ENCODE results near the gene IRGQ. TPM values are rescaled to one million over a fixed set of nuclear protein-coding genes. Genes with fewer than 3 reads are reported as not detected.

The IRGQ gene
- total RNA-seq, 1 experiment from 2014 or later, result 38.1 TPM

DNA sequence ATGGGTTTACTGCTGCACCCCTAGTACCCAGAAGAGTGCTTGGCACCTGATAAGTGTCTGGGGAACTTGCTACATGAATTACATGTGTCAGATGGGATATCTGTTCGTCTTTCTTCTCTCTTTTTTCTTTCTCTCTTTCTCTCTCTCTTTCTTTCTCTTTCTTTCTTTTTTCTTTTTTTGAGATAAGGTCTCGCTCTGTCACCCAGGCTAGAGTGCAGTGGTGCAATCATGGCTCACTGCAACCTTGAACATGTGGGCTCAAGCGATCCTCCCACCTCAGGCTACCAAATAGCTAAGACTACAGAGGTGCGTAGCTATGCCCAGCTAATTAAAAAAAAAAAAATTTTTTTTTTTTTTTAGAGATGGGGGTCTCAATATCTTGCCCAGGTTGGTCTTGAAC, 37.6 kb upstream of the IRGQ start:
- Mint-ChIP-seq H3K4me3 (no peak overlapping the region), H3K27ac (no peak overlapping the region), H3K36me3 (no peaks in the 10 kb centered on the region), H3K27me3 (ENCODE audit: low read depth) (peaks cover 63% of the 10 kb centered on the region), H3K4me1 (peaks cover 14% of the 10 kb centered on the region), H3K9me3 (no peaks in the 10 kb centered on the region)
- no peak for TF ChIP-seq ZNF423 (CRISPR knock-in tag; IDR thresholded peaks at IDR 0.05)
- TF ChIP-seq NFYB (CRISPR knock-in tag; conservative IDR thresholded peaks at IDR 0.05; ENCODE audit: low read depth), result no peak
- TF ChIP-seq, protein P1, sequence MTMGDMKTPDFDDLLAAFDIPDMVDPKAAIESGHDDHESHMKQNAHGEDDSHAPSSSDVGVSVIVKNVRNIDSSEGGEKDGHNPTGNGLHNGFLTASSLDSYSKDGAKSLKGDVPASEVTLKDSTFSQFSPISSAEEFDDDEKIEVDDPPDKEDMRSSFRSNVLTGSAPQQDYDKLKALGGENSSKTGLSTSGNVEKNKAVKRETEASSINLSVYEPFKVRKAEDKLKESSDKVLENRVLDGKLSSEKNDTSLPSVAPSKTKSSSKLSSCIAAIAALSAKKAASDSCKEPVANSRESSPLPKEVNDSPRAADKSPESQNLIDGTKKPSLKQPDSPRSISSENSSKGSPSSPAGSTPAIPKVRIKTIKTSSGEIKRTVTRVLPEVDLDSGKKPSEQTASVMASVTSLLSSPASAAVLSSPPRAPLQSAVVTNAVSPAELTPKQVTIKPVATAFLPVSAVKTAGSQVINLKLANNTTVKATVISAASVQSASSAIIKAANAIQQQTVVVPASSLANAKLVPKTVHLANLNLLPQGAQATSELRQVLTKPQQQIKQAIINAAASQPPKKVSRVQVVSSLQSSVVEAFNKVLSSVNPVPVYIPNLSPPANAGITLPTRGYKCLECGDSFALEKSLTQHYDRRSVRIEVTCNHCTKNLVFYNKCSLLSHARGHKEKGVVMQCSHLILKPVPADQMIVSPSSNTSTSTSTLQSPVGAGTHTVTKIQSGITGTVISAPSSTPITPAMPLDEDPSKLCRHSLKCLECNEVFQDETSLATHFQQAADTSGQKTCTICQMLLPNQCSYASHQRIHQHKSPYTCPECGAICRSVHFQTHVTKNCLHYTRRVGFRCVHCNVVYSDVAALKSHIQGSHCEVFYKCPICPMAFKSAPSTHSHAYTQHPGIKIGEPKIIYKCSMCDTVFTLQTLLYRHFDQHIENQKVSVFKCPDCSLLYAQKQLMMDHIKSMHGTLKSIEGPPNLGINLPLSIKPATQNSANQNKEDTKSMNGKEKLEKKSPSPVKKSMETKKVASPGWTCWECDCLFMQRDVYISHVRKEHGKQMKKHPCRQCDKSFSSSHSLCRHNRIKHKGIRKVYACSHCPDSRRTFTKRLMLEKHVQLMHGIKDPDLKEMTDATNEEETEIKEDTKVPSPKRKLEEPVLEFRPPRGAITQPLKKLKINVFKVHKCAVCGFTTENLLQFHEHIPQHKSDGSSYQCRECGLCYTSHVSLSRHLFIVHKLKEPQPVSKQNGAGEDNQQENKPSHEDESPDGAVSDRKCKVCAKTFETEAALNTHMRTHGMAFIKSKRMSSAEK (CRISPR knock-in tag; IDR thresholded peaks at IDR 0.05; ENCODE audit: borderline replicate concordance), result no peak
- TF ChIP-seq, protein P2, sequence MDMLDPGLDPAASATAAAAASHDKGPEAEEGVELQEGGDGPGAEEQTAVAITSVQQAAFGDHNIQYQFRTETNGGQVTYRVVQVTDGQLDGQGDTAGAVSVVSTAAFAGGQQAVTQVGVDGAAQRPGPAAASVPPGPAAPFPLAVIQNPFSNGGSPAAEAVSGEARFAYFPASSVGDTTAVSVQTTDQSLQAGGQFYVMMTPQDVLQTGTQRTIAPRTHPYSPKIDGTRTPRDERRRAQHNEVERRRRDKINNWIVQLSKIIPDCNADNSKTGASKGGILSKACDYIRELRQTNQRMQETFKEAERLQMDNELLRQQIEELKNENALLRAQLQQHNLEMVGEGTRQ (CRISPR knock-in tag; IDR thresholded peaks at IDR 0.05), result no peak
- TF ChIP-seq, protein P3, sequence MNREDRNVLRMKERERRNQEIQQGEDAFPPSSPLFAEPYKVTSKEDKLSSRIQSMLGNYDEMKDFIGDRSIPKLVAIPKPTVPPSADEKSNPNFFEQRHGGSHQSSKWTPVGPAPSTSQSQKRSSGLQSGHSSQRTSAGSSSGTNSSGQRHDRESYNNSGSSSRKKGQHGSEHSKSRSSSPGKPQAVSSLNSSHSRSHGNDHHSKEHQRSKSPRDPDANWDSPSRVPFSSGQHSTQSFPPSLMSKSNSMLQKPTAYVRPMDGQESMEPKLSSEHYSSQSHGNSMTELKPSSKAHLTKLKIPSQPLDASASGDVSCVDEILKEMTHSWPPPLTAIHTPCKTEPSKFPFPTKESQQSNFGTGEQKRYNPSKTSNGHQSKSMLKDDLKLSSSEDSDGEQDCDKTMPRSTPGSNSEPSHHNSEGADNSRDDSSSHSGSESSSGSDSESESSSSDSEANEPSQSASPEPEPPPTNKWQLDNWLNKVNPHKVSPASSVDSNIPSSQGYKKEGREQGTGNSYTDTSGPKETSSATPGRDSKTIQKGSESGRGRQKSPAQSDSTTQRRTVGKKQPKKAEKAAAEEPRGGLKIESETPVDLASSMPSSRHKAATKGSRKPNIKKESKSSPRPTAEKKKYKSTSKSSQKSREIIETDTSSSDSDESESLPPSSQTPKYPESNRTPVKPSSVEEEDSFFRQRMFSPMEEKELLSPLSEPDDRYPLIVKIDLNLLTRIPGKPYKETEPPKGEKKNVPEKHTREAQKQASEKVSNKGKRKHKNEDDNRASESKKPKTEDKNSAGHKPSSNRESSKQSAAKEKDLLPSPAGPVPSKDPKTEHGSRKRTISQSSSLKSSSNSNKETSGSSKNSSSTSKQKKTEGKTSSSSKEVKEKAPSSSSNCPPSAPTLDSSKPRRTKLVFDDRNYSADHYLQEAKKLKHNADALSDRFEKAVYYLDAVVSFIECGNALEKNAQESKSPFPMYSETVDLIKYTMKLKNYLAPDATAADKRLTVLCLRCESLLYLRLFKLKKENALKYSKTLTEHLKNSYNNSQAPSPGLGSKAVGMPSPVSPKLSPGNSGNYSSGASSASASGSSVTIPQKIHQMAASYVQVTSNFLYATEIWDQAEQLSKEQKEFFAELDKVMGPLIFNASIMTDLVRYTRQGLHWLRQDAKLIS (CRISPR knock-in tag; IDR thresholded peaks at IDR 0.05; ENCODE audit: borderline replicate concordance), result no peak
- no peak for TF ChIP-seq FOXK1 (CRISPR knock-in tag; IDR thresholded peaks at IDR 0.05)
- no peak for TF ChIP-seq IRF2 (CRISPR knock-in tag; IDR thresholded peaks at IDR 0.05; ENCODE audit: borderline replicate concordance, low read depth)
- TF ChIP-seq, protein P4, sequence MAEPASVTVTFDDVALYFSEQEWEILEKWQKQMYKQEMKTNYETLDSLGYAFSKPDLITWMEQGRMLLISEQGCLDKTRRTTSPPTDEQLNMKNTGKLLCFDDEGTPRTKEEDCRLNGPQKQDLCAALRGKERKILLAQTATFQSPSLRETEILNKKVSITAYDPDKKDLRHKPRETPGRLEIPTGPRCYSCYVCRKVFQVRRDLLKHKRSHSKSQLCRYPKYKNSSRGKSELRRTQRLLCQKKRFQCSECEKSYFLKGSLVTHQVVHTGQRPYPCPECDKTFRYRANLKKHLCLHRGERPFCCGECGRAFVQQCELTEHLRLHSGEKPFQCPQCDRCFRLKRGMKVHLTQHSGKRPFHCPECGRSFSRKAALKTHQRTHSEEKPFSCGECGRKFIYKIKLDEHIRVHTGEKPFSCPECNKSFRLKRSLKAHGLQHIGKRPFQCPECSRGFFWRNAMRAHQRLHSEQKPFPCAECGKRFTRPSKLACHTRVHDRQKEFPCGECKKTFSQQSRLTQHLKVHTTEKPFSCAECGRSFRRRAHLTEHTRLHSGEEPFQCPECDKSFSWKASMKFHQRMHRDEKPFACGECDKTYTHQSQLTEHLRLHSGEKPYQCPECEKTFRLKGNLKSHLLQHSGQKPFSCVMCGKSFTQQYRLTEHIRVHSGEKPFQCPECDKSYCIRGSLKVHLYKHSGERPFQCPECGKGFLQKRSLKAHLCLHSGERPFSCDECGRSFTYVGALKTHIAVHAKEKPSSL (CRISPR knock-in tag; conservative IDR thresholded peaks at IDR 0.05), result no peak
- no peak for TF ChIP-seq SMAD3 (CRISPR knock-in tag; IDR thresholded peaks at IDR 0.05; ENCODE audit: borderline replicate concordance)
- TF ChIP-seq, protein P5, sequence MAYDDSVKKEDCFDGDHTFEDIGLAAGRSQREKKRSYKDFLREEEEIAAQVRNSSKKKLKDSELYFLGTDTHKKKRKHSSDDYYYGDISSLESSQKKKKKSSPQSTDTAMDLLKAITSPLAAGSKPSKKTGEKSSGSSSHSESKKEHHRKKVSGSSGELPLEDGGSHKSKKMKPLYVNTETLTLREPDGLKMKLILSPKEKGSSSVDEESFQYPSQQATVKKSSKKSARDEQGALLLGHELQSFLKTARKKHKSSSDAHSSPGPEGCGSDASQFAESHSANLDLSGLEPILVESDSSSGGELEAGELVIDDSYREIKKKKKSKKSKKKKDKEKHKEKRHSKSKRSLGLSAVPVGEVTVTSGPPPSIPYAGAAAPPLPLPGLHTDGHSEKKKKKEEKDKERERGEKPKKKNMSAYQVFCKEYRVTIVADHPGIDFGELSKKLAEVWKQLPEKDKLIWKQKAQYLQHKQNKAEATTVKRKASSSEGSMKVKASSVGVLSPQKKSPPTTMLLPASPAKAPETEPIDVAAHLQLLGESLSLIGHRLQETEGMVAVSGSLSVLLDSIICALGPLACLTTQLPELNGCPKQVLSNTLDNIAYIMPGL (CRISPR knock-in tag; IDR thresholded peaks at IDR 0.05), result no peak
- TF ChIP-seq GTF2I (CRISPR knock-in tag; conservative IDR thresholded peaks at IDR 0.05), result no peak
- no peak for TF ChIP-seq NFE2L1 (CRISPR knock-in tag; IDR thresholded peaks at IDR 0.05)
- no peak for TF ChIP-seq ZNF232 (CRISPR knock-in tag; IDR thresholded peaks at IDR 0.05)
- no peak for TF ChIP-seq OVOL2 (CRISPR knock-in tag; IDR thresholded peaks at IDR 0.05; ENCODE audit: borderline replicate concordance)
- TF ChIP-seq, protein P6, sequence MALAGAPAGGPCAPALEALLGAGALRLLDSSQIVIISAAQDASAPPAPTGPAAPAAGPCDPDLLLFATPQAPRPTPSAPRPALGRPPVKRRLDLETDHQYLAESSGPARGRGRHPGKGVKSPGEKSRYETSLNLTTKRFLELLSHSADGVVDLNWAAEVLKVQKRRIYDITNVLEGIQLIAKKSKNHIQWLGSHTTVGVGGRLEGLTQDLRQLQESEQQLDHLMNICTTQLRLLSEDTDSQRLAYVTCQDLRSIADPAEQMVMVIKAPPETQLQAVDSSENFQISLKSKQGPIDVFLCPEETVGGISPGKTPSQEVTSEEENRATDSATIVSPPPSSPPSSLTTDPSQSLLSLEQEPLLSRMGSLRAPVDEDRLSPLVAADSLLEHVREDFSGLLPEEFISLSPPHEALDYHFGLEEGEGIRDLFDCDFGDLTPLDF (CRISPR knock-in tag; IDR thresholded peaks at IDR 0.05), result no peak
- TF ChIP-seq ZNF263 (CRISPR knock-in tag; IDR thresholded peaks at IDR 0.05; ENCODE audit: low read depth), result no peak
- TF ChIP-seq SOX15 (CRISPR knock-in tag; IDR thresholded peaks at IDR 0.05), result no peak
- TF ChIP-seq NR2C2 (CRISPR knock-in tag; IDR thresholded peaks at IDR 0.05), result no peak
- TF ChIP-seq MYBL2 (CRISPR knock-in tag; IDR thresholded peaks at IDR 0.05), result no peak
- TF ChIP-seq, protein P7, sequence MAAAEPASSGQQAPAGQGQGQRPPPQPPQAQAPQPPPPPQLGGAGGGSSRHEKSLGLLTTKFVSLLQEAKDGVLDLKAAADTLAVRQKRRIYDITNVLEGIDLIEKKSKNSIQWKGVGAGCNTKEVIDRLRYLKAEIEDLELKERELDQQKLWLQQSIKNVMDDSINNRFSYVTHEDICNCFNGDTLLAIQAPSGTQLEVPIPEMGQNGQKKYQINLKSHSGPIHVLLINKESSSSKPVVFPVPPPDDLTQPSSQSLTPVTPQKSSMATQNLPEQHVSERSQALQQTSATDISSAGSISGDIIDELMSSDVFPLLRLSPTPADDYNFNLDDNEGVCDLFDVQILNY (CRISPR knock-in tag; IDR thresholded peaks at IDR 0.05), result no peak
- ChIA-PET CTCF (interaction anchor here (0.6 to 2.2 kb wide), 4 partner anchors 19 to 940 kb away, joined by 3 to 10 read pairs (median 3); no protein-coding TSS in a partner anchor), POLR2A (interaction anchor here (0.6 kb wide), 1 partner anchor 581 kb away, joined by 6 read pairs; no protein-coding TSS in a partner anchor)
- no peak for ATAC-seq
- no peak for DNase-seq (ENCODE audit: low spot score)

Data from WTC11 (cell line).